GM12878 (cell line): ENCODE results near the gene EFHD2.

Experiments
- CHD2 ChIP-seq: IDR thresholded peaks from 2 replicates; pipeline ENCODE4 v1.6.1; 2011; ENCODE audit warnings: low read depth, low read length, improper control_type of control experiment, borderline replicate concordance
- EED ChIP-seq: sonication (generic); IDR thresholded peaks from 2 replicates; pipeline ENCODE4 v1.6.1; 2016; ENCODE audit warnings: antibody characterized with exemption, low read depth
- EP300 ChIP-seq, 2 experiments: fragments of 150-350 bp in 1 of 2; IDR thresholded peaks; 2 replicates each; pipeline ENCODE4 v1.6.1; 2011 to 2012; ENCODE audit warnings: low read depth in 2 of 2, low read length in 2 of 2, borderline replicate concordance in 1 of 2, improper control_type of control experiment in 1 of 2, inconsistent platforms in 1 of 2; ENCODE audit not compliant: control insufficient read depth in 1 of 2
- ETV6 ChIP-seq, 2 experiments: fragments of 450-650 bp in 1 of 2; IDR thresholded peaks in 1 of 2; conservative IDR thresholded peaks in 1 of 2; 2 replicates each; pipeline ENCODE4 v1.6.1; 2014; ENCODE audit warnings: antibody characterized with exemption in 1 of 2, borderline replicate concordance in 1 of 2, low read depth in 1 of 2, mild to moderate bottlenecking in 1 of 2, moderate library complexity in 1 of 2
- JUND ChIP-seq: IDR thresholded peaks from 2 replicates; pipeline ENCODE4 v1.6.1; 2012; ENCODE audit warnings: low read depth, mild to moderate bottlenecking, low read length, improper control_type of control experiment, moderate library complexity
- NFXL1 ChIP-seq: fragments of 450-650 bp; IDR thresholded peaks from 2 replicates; pipeline ENCODE4 v1.6.1; 2017; ENCODE audit warnings: antibody characterized with exemption, mild to moderate bottlenecking, borderline replicate concordance
- NR2C2 ChIP-seq: IDR thresholded peaks from 2 replicates; pipeline ENCODE4 v1.6.1; 2011; ENCODE audit warnings: borderline replicate concordance, low read depth; ENCODE audit not compliant: control insufficient read depth, insufficient read length
- RFX5 ChIP-seq: IDR thresholded peaks from 2 replicates; pipeline ENCODE4 v1.6.1; 2011; ENCODE audit warnings: low read depth, low read length, improper control_type of control experiment
- SMAD1 ChIP-seq: fragments of 450-650 bp; IDR thresholded peaks from 2 replicates; pipeline ENCODE4 v1.6.1; 2018; ENCODE audit warnings: mild to moderate bottlenecking, low read depth; ENCODE audit not compliant: partially characterized antibody
- SP1 ChIP-seq: IDR thresholded peaks from one replicate; pipeline ENCODE4 v1.6.1; 2011; ENCODE audit warnings: low read depth, low read length
- TCF7 ChIP-seq: IDR thresholded peaks from 2 replicates; pipeline ENCODE4 v1.6.1; 2014; ENCODE audit warnings: antibody characterized with exemption, borderline replicate concordance
- TF ChIP-seq, protein P1 (sequence below), 3 experiments: IDR thresholded peaks in 2 of 3; conservative IDR thresholded peaks in 1 of 3; 2 replicates each; pipeline ENCODE4 v1.5.1; 2011; ENCODE audit warnings: low read depth in 3 of 3, low read length in 3 of 3, mild to moderate bottlenecking in 3 of 3, control low read depth in 2 of 3, moderate library complexity in 2 of 3, inconsistent platforms in 1 of 3, mixed read lengths in 1 of 3; ENCODE audit not compliant: control insufficient read depth in 2 of 3, insufficient read depth in 1 of 3; ENCODE audit errors: extremely low read depth in 1 of 3
- TF ChIP-seq, protein P2 (sequence below): IDR thresholded peaks from 2 replicates; pipeline ENCODE4 v1.6.1; 2011; ENCODE audit warnings: borderline replicate concordance, low read depth, mild to moderate bottlenecking, moderate library complexity, mixed read lengths, low read length; ENCODE audit not compliant: insufficient read depth; ENCODE audit errors: extremely low read length
- TF ChIP-seq, protein P3 (sequence below): IDR thresholded peaks from 2 replicates; pipeline ENCODE4 v1.6.1; 2011; ENCODE audit warnings: mild to moderate bottlenecking, low read depth, low read length, moderate library complexity; ENCODE audit not compliant: insufficient replicate concordance

GRCh38 chr1:15414445-15414983 is 4.8 kb downstream of the EFHD2 start:
- TF ChIP-seq RFX5 = no peak
- no peak for TF ChIP-seq JUND
- TF ChIP-seq, protein P1, sequence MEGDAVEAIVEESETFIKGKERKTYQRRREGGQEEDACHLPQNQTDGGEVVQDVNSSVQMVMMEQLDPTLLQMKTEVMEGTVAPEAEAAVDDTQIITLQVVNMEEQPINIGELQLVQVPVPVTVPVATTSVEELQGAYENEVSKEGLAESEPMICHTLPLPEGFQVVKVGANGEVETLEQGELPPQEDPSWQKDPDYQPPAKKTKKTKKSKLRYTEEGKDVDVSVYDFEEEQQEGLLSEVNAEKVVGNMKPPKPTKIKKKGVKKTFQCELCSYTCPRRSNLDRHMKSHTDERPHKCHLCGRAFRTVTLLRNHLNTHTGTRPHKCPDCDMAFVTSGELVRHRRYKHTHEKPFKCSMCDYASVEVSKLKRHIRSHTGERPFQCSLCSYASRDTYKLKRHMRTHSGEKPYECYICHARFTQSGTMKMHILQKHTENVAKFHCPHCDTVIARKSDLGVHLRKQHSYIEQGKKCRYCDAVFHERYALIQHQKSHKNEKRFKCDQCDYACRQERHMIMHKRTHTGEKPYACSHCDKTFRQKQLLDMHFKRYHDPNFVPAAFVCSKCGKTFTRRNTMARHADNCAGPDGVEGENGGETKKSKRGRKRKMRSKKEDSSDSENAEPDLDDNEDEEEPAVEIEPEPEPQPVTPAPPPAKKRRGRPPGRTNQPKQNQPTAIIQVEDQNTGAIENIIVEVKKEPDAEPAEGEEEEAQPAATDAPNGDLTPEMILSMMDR (IDR thresholded peaks at IDR 0.05 in 2 of 3, conservative IDR thresholded peaks at IDR 0.05 in 1 of 3; ENCODE audit: control insufficient read depth in 2 of 3, extremely low read depth in 1 of 3, insufficient read depth in 1 of 3, low read depth in 3 of 3, low read length in 3 of 3) = no peak
- no peak for TF ChIP-seq EED
- no peak for TF ChIP-seq CHD2
- TF ChIP-seq EP300 (IDR thresholded peaks at IDR 0.05; ENCODE audit: borderline replicate concordance in 1 of 2, control insufficient read depth in 1 of 2, low read depth in 2 of 2, low read length in 2 of 2) = no peak
- no peak for TF ChIP-seq NFXL1
- no peak for TF ChIP-seq SMAD1
- TF ChIP-seq NR2C2 = no peak
- TF ChIP-seq TCF7 = no peak
- no peak for TF ChIP-seq SP1
- TF ChIP-seq, protein P2, sequence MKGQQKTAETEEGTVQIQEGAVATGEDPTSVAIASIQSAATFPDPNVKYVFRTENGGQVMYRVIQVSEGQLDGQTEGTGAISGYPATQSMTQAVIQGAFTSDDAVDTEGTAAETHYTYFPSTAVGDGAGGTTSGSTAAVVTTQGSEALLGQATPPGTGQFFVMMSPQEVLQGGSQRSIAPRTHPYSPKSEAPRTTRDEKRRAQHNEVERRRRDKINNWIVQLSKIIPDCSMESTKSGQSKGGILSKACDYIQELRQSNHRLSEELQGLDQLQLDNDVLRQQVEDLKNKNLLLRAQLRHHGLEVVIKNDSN = no peak
- TF ChIP-seq, protein P3, sequence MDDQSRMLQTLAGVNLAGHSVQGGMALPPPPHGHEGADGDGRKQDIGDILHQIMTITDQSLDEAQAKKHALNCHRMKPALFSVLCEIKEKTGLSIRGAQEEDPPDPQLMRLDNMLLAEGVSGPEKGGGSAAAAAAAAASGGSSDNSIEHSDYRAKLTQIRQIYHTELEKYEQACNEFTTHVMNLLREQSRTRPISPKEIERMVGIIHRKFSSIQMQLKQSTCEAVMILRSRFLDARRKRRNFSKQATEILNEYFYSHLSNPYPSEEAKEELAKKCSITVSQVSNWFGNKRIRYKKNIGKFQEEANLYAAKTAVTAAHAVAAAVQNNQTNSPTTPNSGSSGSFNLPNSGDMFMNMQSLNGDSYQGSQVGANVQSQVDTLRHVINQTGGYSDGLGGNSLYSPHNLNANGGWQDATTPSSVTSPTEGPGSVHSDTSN = no peak
- no peak for TF ChIP-seq ETV6 (conservative IDR thresholded peaks at IDR 0.05 in 1 of 2, IDR thresholded peaks at IDR 0.05 in 1 of 2; ENCODE audit: borderline replicate concordance in 1 of 2, low read depth in 1 of 2)
